Progenitor cell of endocrine pancreas (in vitro differentiated cells): ENCODE measurements around the gene HSH2D. TPM values are rescaled to one million over a fixed set of nuclear protein-coding genes. Genes with fewer than 3 reads are reported as not detected.
A peak's percentile ranks its signal among the peaks of the same experiment; 100 is the strongest.
"Not testable (repeated sequence)": the region's sequence is repeated elsewhere in the genome, so short reads cannot be mapped to it uniquely, and the experiment has no call there.

ENCODE experiments used
- DNase-seq: peaks from one replicate; pipeline ENCODE4 v3.0.0; 2021; ENCODE audit warnings: low spot score; ENCODE audit not compliant: unreplicated experiment
- H3K27ac Mint-ChIP-seq: 2 replicates; pipeline ENCODE4 v1.8.0; 2021; ENCODE audit warnings: mild to moderate bottlenecking, moderate library complexity, mixed read lengths
- H3K27me3 Mint-ChIP-seq: 2 replicates; pipeline ENCODE4 v1.8.0; 2021; ENCODE audit warnings: mixed read lengths
- H3K36me3 Mint-ChIP-seq: 2 replicates; pipeline ENCODE4 v1.8.0; 2022; ENCODE audit warnings: mixed read lengths; ENCODE audit not compliant: insufficient read depth
- H3K4me1 Mint-ChIP-seq: 2 replicates; pipeline ENCODE4 v1.8.0; 2021; ENCODE audit warnings: low read depth, mixed read lengths
- H3K4me3 Mint-ChIP-seq: 2 replicates; pipeline ENCODE4 v1.8.0; 2021; ENCODE audit warnings: low read depth, mild to moderate bottlenecking, moderate library complexity, mixed read lengths
- H3K9me3 Mint-ChIP-seq: 2 replicates; pipeline ENCODE4 v1.8.0; 2021; ENCODE audit warnings: low read depth, mixed read lengths
- total RNA-seq: library from RNA; stranded (reverse); gene quantifications from 2 replicates; pipeline ENCODE4 v1.2.1, GENCODE V29; 2021
- TF ChIP-seq, protein P1 (sequence below): fragments of 200-600 bp; sonication (generic); IDR thresholded peaks from one replicate; pipeline ENCODE4 v1.5.0; 2021; ENCODE audit warnings: antibody characterized with exemption, mild to moderate bottlenecking; ENCODE audit not compliant: unreplicated experiment

Gene HSH2D
- total RNA-seq, 1 donor from 2014 or later = 0.72 TPM

- no peaks in the 10 kb centered on the region for H3K36me3 Mint-ChIP-seq
- DNase-seq = no peak
- no peaks in the 10 kb centered on the region for H3K4me1 Mint-ChIP-seq
- H3K4me3 Mint-ChIP-seq = no peak overlapping the region
- no peaks in the 10 kb centered on the region for H3K27me3 Mint-ChIP-seq
- TF ChIP-seq, protein P1, sequence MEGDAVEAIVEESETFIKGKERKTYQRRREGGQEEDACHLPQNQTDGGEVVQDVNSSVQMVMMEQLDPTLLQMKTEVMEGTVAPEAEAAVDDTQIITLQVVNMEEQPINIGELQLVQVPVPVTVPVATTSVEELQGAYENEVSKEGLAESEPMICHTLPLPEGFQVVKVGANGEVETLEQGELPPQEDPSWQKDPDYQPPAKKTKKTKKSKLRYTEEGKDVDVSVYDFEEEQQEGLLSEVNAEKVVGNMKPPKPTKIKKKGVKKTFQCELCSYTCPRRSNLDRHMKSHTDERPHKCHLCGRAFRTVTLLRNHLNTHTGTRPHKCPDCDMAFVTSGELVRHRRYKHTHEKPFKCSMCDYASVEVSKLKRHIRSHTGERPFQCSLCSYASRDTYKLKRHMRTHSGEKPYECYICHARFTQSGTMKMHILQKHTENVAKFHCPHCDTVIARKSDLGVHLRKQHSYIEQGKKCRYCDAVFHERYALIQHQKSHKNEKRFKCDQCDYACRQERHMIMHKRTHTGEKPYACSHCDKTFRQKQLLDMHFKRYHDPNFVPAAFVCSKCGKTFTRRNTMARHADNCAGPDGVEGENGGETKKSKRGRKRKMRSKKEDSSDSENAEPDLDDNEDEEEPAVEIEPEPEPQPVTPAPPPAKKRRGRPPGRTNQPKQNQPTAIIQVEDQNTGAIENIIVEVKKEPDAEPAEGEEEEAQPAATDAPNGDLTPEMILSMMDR = no peak
- no peak overlapping the region for H3K27ac Mint-ChIP-seq
- H3K9me3 Mint-ChIP-seq = no peaks in the 10 kb centered on the region
These were observed 22.9 kb downstream of the HSH2D start for GRCh38 chr19:16166417-16166816.

- TF ChIP-seq, protein P1 = no peak
- no peaks in the 10 kb centered on the region for H3K9me3 Mint-ChIP-seq
- H3K27me3 Mint-ChIP-seq = no peaks in the 10 kb centered on the region
- no peaks in the 10 kb centered on the region for H3K36me3 Mint-ChIP-seq
- peak overlapping the region; percentile 60 for H3K27ac Mint-ChIP-seq
- DNase-seq = no peak
- no peak overlapping the region for H3K4me3 Mint-ChIP-seq
- H3K4me1 Mint-ChIP-seq = no peaks in the 10 kb centered on the region
These were observed 23.6 kb downstream of the HSH2D start for GRCh38 chr19:16167055-16167454.

DNA sequence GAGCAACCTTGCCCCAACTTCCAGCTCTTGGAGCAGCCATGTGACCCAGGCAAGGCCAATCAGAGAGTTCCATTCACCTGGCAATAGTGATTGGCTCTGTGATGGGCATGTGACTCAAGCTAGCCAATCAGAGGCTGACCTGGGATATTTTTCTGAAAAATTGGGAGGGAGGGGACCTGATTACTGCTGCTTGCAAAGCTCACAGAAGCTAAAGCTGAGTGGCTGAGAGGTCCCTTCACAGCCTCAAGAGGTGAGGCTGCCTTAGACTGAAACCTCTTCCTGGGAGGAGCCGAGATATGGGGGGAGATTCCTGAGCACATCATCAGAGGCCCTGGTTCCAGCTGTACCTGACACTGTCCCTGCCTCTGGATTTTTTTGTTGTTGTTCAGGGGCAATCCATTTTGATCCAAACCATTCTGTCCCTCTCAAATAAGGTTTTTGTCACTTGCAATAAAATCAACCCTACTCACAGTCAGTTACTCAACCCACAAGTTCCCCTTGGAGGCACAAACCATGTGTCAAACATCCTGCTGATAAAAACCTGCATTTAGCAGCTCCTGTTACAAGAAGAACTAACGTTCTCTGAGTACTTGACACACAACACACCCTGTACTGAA, 25.1 kb downstream of the HSH2D start:
- H3K27me3 Mint-ChIP-seq = peaks cover 7% of the 10 kb centered on the region
- no peaks in the 10 kb centered on the region for H3K4me1 Mint-ChIP-seq
- H3K4me3 Mint-ChIP-seq = no peak overlapping the region
- H3K27ac Mint-ChIP-seq = no peak overlapping the region
- DNase-seq = no peak
- H3K9me3 Mint-ChIP-seq = no peaks in the 10 kb centered on the region
- TF ChIP-seq, protein P1 = no peak
- H3K36me3 Mint-ChIP-seq = no peaks in the 10 kb centered on the region

DNA sequence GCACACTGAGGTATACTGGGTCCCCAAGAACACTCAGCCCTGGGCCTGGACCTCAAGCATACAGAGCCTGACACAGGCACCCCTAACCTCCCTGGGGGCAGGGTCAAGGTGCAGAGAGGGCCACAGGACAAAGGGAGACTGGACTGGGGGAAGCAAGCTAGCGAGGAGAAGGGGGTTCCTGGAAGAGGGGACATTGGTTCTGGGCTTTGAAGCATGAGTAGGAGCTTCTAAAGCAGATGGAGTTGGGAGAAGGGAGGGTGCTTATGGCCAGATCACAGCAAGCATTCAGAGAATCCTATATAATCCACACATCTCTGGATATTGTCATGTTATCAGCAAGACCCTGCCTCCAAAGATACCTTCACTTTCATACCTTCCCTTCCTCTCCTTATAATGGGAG, 26.6 kb downstream of the HSH2D start:
- Mint-ChIP-seq H3K4me1 (no peaks in the 10 kb centered on the region), H3K36me3 (no peaks in the 10 kb centered on the region), H3K27ac (no peak overlapping the region), H3K9me3 (no peaks in the 10 kb centered on the region), H3K27me3 (peaks cover 7% of the 10 kb centered on the region), H3K4me3 (no peak overlapping the region)
- TF ChIP-seq, protein P1 = no peak
- DNase-seq = no peak

DNA sequence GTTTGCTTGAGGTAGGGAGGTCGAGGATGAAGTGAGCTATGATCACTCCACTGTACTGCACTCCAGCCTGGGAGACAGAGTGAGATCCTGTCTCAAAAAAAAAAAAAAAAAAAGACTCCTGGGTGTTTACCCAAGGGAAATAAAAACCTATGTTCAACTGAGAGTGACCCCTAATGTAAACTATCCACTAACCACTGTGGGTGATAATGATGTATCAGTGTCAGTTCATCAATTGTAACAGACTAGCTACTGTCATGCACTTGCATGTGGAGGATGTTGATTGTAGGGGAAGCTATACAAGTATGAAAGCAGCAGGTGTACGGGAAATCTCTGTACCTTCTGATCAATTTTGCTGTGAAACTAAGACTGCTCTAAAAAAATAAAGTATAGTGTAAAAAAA, 32.5 kb downstream of the HSH2D start:
- Mint-ChIP-seq H3K4me1 (no peaks in the 10 kb centered on the region), H3K27ac (no peak overlapping the region), H3K36me3 (no peaks in the 10 kb centered on the region), H3K27me3 (peaks cover 15% of the 10 kb centered on the region), H3K9me3 (no peaks in the 10 kb centered on the region), H3K4me3 (no peak overlapping the region)
- TF ChIP-seq, protein P1 = no peak
- DNase-seq = no peak

GRCh38 chr19:16178866-16179265, 35.4 kb downstream of the HSH2D start:
- not testable (repeated sequence) for H3K27ac Mint-ChIP-seq, DNase-seq, H3K9me3 Mint-ChIP-seq, H3K36me3 Mint-ChIP-seq, H3K4me1 Mint-ChIP-seq, H3K4me3 Mint-ChIP-seq
- peaks cover 12% of the 10 kb centered on the region for H3K27me3 Mint-ChIP-seq
